ENCODE measurements around the gene PTDSS2.

GRCh38 chr11:433111-433510, 17.0 kb upstream of the PTDSS2 start:
- TF ChIP-seq CTCF (IDR thresholded peaks at IDR 0.05; ENCODE audit: low read length) = no peak
- TF ChIP-seq EZH2 (IDR thresholded peaks at IDR 0.05; ENCODE audit: borderline replicate concordance, low read length) = no peak
